RWPE1 (cell line): Measurements from ENCODE around the gene UBE2L3.

ENCODE experiments used
- CTCF ChIA-PET: fragments of 350-600 bp; sonication (Branson Sonifier 250); formaldehyde crosslinking; extraction: SDS; loops from one replicate; lab custom pipeline; 2021; lab: Yijun Ruan, JAX
- POLR2A ChIA-PET: fragments of 400-600 bp; formaldehyde crosslinking; extraction: SDS; loops from one replicate; lab custom pipeline; 2020; ENCODE audit warnings: antibody characterized with exemption; ENCODE audit not compliant: low non-redundant PET; lab: Yijun Ruan, JAX
- DNase-seq: peaks from one replicate; pipeline ENCODE4 v3.0.0; 2012; ENCODE audit warnings: low spot score
- H3K27ac ChIP-seq: fragments of 450-650 bp; 2 replicates; pipeline ENCODE4 v1.5.1; 2017
- TF ChIP-seq, protein P1 (sequence below): fragments of 450-650 bp; conservative IDR thresholded peaks from 2 replicates; pipeline ENCODE4 v1.5.1; 2017; ENCODE audit warnings: low read depth, mild to moderate bottlenecking

UBE2L3 gene

DNA sequence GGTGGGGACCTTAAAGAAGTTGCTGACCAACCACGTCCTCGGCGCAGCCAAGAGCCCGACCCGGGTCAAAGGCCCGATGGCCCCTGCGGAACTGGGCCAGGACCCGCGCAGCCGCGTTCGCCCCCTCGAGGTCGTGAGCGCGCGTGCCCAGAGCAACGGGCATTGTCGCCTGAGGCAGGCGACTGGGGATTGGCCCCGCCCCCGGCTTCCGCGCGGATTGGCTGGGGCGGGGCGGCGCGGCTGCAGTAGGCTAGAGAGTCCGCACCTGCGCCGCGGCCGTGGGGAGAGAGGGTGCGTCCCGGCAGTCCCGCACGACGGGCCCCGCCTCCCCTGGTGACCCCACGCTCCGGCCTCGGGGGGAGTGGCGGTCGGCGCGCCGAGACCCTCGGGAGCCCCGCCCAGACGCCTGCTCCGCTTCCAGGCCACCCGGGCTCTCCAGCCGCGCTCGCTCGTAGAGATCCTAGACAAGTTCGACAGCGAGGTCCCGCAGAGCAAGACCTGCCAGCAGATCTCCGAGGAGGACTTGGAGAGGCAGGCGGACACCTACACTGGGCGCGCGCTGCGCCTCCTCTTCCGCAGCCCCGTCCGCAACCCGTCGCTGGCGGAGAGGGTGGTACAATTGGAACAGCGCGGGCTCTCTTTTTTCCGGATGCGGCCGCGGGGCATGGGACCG is 90.0 kb downstream of the UBE2L3 start:
- H3K27ac ChIP-seq, result peak overlapping the region; percentile 44
- peak; percentile 60 for DNase-seq
- CTCF ChIA-PET, result interaction anchor here (0.7 kb wide), 1 partner anchor 11 kb away, joined by 4 read pairs; no protein-coding TSS in a partner anchor
- POLR2A ChIA-PET, result no interaction called here
- TF ChIP-seq, protein P1, sequence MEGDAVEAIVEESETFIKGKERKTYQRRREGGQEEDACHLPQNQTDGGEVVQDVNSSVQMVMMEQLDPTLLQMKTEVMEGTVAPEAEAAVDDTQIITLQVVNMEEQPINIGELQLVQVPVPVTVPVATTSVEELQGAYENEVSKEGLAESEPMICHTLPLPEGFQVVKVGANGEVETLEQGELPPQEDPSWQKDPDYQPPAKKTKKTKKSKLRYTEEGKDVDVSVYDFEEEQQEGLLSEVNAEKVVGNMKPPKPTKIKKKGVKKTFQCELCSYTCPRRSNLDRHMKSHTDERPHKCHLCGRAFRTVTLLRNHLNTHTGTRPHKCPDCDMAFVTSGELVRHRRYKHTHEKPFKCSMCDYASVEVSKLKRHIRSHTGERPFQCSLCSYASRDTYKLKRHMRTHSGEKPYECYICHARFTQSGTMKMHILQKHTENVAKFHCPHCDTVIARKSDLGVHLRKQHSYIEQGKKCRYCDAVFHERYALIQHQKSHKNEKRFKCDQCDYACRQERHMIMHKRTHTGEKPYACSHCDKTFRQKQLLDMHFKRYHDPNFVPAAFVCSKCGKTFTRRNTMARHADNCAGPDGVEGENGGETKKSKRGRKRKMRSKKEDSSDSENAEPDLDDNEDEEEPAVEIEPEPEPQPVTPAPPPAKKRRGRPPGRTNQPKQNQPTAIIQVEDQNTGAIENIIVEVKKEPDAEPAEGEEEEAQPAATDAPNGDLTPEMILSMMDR, result 0 out of 2 replicates have a peak, but pooled peaks have one; percentile 11

DNA sequence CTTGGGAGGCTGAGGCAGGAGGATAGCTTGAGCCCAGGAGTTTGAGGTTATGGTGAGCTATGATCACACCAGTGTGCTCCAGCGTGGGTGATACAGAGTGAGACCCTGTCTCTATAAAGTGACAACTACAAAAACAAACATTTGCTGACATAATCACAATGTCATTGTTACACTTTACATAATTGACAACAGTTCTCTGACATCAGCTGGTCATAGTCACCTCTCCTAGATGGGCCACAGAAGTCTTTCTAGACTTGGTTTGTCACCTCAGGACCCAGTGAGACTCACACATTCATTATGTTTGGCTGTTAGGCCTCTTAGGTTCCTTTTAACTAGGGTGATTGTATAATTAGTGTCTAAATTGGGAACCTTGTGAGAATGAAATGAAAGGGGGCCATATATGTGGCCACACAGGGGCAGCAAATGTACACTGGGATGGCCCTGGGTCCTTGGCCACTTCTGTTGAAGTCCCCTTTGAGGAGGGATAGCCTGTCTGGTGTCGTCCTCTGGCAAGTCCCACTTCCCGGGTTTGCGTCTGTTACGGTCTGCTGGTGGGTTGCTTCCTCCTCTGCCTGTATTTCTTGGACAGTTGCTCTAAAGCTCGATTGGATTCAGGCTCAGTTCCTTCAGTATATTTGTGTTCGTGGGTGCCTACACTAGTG is 92.5 kb downstream of the UBE2L3 start:
- TF ChIP-seq, protein P1, result no peak
- ChIA-PET CTCF (interaction anchor here (0.6 kb wide), 1 partner anchor 467 kb away, joined by 4 read pairs; no protein-coding TSS in a partner anchor), POLR2A (no interaction called here)
- H3K27ac ChIP-seq, result no peak overlapping the region
- DNase-seq, result no peak

DNA sequence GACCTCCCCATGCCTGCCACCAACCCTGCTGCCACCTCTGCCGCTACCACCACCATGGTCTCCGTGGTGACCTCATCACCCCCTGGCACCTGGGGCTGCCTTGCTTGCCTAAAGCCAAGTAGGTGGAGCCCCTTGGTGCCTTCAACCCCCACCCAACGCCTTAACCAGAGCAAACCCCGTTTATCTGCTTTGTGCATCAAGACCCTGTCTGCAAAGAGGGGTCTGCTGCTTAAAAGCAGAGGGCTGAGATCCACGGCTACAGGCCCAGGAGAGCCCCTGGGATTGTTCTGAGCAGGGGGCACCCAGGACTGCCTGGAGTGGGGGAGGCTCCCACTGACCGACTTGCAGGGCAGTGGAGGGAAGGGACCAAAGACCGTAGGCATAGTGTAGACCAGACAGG is 93.4 kb downstream of the UBE2L3 start:
- POLR2A ChIA-PET, result no interaction called here
- H3K27ac ChIP-seq, result no peak overlapping the region
- CTCF ChIA-PET, result no interaction called here
- DNase-seq, result no peak
- TF ChIP-seq, protein P1, result no peak

DNA sequence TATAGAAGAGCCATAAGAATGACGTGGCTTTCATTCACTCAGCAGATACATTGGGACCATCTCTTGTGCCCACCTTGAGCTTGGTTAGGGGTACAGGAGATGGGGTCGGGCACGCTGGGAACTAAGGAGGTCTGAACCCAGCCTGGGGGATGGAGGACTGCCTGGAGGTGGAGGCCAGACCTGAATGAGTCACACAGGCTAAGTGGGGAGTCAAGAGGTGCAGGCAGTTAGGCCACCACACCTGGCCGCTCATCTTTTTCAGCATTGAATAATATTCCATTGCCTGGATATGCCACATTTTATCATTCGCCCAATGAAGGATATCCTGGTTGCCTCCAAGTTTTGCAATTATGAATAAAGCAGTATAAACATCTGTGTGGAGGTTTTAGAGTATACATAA is 94.5 kb downstream of the UBE2L3 start:
- TF ChIP-seq, protein P1, result no peak
- ChIA-PET POLR2A (no interaction called here), CTCF (no interaction called here)
- no peak overlapping the region for H3K27ac ChIP-seq
- no peak for DNase-seq

DNA sequence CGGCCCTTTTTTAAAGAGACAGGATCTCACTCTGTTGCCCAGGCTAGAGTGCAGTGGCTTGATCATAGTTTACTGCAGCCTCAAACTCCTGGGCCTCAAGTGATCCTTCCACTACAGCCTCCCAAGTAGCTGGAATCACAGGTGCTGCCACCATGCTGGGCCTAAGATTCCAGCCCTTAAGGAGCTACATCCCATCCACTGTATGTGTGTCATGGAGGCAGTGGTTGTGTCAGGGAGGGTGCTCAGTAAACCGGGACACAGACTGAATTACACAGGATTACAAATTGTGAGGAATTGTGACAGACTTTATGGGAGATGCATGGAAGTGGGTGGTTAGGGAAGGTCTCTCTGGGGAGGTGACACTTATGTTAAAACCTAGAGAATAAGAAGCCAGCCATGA is 96.2 kb downstream of the UBE2L3 start:
- no peak overlapping the region for H3K27ac ChIP-seq
- POLR2A ChIA-PET, result no interaction called here
- DNase-seq, result no peak
- CTCF ChIA-PET, result no interaction called here
- TF ChIP-seq, protein P1, result no peak

DNA sequence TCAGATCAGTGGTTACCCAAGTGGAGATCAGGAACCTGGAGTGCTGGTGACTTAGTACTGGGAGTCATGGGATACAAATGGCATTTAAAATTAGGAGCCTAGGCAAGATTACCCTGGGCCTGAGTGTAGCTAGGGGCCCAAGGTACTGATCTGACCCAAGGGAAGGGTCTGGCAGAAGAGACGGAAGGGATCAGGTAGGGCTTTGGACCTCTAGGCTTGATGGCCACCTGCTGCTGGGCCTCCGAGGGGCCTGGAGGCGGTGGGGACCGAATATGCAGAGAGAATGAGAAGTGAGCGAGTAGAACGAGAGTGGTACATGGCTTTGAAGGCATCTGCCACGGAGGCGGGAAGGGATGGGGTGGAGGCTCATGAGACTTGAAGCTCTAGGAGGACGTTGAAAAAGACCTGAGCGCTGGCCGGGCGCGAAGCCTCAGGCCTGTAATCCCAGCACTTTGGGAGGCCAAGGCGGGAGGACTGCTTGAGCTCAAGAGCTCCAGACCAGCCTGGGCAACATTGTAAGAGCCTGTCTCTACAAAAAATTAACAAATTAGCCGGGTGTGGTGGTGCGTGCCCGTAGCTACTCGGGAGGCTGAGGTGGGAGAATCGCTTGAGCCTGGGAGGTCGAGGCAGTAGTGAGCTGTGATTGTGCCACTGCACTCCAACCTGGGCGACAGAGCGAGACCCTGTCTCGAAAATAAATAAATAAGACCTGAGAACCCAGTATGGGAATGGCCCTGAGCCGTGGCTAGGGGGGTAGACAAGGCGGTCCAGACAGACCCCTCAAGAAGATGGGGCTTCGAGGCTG is 97.7 kb downstream of the UBE2L3 start:
- peak overlapping the region; percentile 90 for H3K27ac ChIP-seq
- no peak for DNase-seq
- ChIA-PET POLR2A (interaction anchor here (0.8 kb wide), 1 partner anchor 176 kb away, joined by 3 read pairs; no protein-coding TSS in a partner anchor), CTCF (no interaction called here)
- TF ChIP-seq, protein P1, result no peak
